HepG2 (cell line): ENCODE measurements around the gene PLEKHO1. TPM values are rescaled to one million over a fixed set of nuclear protein-coding genes. Genes with fewer than 3 reads are reported as not detected.

Experiments
- PREB ChIP-seq: sonication (generic); formaldehyde crosslinking; IDR thresholded peaks from 2 replicates; pipeline ENCODE4 v1.4.0; 2020; ENCODE audit warnings: missing genetic modification reagents
- SIN3A ChIP-seq: IDR thresholded peaks from 2 replicates; pipeline ENCODE4 v1.6.1; 2011; ENCODE audit warnings: low read depth, mild to moderate bottlenecking, control low read depth, low read length, borderline replicate concordance
- SMYD3 ChIP-seq: sonication (generic); formaldehyde crosslinking; IDR thresholded peaks from 2 replicates; pipeline ENCODE4 v1.8.1; 2023; ENCODE audit warnings: mild to moderate bottlenecking, missing genetic modification reagents
- TFDP1 ChIP-seq: IDR thresholded peaks from 2 replicates; pipeline ENCODE4 v1.6.1; 2016; ENCODE audit warnings: missing compliant biosample characterization, missing genetic modification reagents, borderline replicate concordance
- ZFP37 ChIP-seq: sonication (generic); formaldehyde crosslinking; IDR thresholded peaks from 2 replicates; pipeline ENCODE4 v1.4.0; 2020; ENCODE audit warnings: missing genetic modification reagents, borderline replicate concordance
- ZNF350 ChIP-seq: sonication (generic); formaldehyde crosslinking; IDR thresholded peaks from 2 replicates; pipeline ENCODE4 v1.4.0; 2020; ENCODE audit warnings: mild to moderate bottlenecking, low read depth, missing genetic modification reagents, borderline replicate concordance
- ZNF639 ChIP-seq: conservative IDR thresholded peaks from 2 replicates; pipeline ENCODE4 v1.6.1; 2018; ENCODE audit warnings: missing genetic modification reagents
- ZNF776 ChIP-seq: sonication (generic); formaldehyde crosslinking; IDR thresholded peaks from 2 replicates; pipeline ENCODE4 v1.4.0; 2020; ENCODE audit warnings: mild to moderate bottlenecking, missing genetic modification reagents
- polyA plus RNA-seq, 8 experiments: library from polyadenylated mRNA; depleted of rRNA in 3 of 8; stranded (reverse) in 7 of 8; unstranded in 1 of 8; fragments of >200 nt; fragmentation: Illumina TruSeq in 4 of 8; extraction: Trizol in 4 of 8; gene quantifications; 2 replicates each; pipeline versions ENCODE4 v1.2.1 to v1.2.3, GENCODE V29; 2011 to 2016; ENCODE audit warnings: low read depth in 4 of 8, missing spikeins in 1 of 8, mixed read lengths in 1 of 8; ENCODE audit not compliant: insufficient read depth in 1 of 8
- total RNA-seq, 5 experiments: library from RNA; depleted of rRNA; stranded (reverse); fragments of >200 nt; fragmentation: Illumina TruSeq; extraction: Trizol; gene quantifications; 2 replicates each; pipeline ENCODE4 v1.2.3, GENCODE V29; 2016; ENCODE audit warnings: low read depth in 1 of 5
- TF ChIP-seq, protein P1 (sequence below): sonication (generic); formaldehyde crosslinking; IDR thresholded peaks from 2 replicates; pipeline ENCODE4 v1.5.0; 2020; ENCODE audit warnings: missing genetic modification reagents, mild to moderate bottlenecking, borderline replicate concordance
- TF ChIP-seq, protein P2 (sequence below): sonication (generic); formaldehyde crosslinking; IDR thresholded peaks from 2 replicates; pipeline ENCODE4 v1.4.0; 2020; ENCODE audit warnings: missing genetic modification reagents
- TF ChIP-seq, protein P3 (sequence below), 2 experiments: sonication (generic) in 1 of 2; formaldehyde crosslinking in 1 of 2; IDR thresholded peaks; 2 replicates each; pipeline versions ENCODE4 v1.4.0 to v1.6.1; 2016 to 2020; ENCODE audit warnings: borderline replicate concordance in 1 of 2, low read depth in 1 of 2, mild to moderate bottlenecking in 1 of 2, missing genetic modification reagents in 1 of 2

PLEKHO1 gene
- total and polyA plus RNA-seq, 2 of the 13 experiments (the other 11 are each of a cell fraction or from before 2014, with no cell fraction given): 9.8 to 10.1 TPM

DNA sequence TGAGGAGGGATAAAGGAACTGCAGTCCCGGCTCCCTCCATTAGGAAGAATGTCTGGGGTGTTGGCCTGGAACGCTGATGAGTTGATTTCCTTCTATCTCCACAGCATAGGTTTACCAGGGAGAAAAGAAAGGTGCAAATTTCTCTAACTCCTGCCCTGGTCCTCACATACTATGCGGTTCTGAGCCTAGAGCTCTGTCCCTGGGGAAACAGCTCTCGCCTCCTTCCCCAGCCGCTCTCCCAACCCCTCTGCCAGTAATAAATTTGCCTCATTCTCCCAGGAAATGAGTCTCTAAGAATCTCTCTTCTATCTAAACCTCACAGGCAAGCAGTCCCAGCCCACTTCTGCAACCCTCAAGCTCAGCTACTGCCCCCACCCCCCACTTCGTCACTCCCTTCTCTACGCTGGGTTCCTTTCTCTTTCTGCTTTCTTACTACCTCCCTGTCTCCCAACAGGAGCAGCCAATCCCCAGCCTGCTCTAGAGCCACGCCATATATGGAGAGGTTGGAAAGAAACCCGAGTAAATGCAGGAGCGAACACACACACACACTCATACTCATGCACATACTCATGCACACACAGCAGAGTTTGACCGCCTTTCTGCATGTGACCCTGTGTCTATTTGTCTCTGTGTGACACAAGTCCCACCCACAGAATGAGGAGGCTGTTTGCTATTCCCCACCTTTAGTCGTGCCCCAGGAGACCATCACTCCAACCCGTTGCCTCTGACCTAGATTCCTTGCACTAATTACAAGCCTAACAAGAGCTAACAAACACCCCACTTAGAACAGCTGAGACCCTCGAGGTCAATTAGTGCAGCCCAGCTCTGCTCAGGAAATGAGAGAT, 13.4 kb downstream of the PLEKHO1 start (continued):
- TF ChIP-seq ZNF639 (CRISPR knock-in tag) (no peak), SIN3A (no peak), TFDP1 (peak; percentile 73; the same call in 1 of the 2 replicates), PREB (no peak), SMYD3 (CRISPR knock-in tag) (no peak), ZNF776 (CRISPR knock-in tag) (no peak), ZFP37 (no peak), ZNF350 (CRISPR knock-in tag) (0 out of 2 replicates have a peak, but pooled peaks have one; percentile 25)
- TF ChIP-seq, protein P1, sequence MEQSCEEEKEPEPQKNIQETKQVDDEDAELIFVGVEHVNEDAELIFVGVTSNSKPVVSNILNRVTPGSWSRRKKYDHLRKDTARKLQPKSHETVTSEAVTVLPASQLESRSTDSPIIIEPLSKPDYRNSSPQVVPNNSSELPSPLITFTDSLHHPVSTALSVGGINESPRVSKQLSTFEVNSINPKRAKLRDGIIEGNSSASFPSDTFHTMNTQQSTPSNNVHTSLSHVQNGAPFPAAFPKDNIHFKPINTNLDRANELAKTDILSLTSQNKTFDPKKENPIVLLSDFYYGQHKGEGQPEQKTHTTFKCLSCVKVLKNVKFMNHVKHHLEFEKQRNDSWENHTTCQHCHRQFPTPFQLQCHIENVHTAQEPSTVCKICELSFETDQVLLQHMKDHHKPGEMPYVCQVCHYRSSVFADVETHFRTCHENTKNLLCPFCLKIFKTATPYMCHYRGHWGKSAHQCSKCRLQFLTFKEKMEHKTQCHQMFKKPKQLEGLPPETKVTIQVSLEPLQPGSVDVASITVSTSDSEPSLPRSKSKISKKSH: no peak
- TF ChIP-seq, protein P2, sequence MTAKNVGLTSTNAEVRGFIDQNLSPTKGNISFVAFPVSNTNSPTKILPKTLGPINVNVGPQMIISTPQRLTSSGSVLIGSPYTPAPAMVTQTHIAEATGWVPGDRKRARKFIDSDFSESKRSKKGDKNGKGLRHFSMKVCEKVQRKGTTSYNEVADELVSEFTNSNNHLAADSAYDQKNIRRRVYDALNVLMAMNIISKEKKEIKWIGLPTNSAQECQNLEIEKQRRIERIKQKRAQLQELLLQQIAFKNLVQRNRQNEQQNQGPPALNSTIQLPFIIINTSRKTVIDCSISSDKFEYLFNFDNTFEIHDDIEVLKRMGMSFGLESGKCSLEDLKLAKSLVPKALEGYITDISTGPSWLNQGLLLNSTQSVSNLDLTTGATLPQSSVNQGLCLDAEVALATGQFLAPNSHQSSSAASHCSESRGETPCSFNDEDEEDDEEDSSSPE: 0 out of 2 replicates have a peak, but pooled peaks have one; percentile 30
- TF ChIP-seq, protein P3, sequence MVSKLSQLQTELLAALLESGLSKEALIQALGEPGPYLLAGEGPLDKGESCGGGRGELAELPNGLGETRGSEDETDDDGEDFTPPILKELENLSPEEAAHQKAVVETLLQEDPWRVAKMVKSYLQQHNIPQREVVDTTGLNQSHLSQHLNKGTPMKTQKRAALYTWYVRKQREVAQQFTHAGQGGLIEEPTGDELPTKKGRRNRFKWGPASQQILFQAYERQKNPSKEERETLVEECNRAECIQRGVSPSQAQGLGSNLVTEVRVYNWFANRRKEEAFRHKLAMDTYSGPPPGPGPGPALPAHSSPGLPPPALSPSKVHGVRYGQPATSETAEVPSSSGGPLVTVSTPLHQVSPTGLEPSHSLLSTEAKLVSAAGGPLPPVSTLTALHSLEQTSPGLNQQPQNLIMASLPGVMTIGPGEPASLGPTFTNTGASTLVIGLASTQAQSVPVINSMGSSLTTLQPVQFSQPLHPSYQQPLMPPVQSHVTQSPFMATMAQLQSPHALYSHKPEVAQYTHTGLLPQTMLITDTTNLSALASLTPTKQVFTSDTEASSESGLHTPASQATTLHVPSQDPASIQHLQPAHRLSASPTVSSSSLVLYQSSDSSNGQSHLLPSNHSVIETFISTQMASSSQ (IDR thresholded peaks at IDR 0.05; ENCODE audit: low read depth): no peak
- TF ChIP-seq, protein P3 (CRISPR knock-in tag; IDR thresholded peaks at IDR 0.05; ENCODE audit: borderline replicate concordance): no peak
